GM19397 (cell line): ENCODE data around the gene CTDSPL2.
A peak's percentile ranks its signal among the peaks of the same experiment; 100 is the strongest.
"Not testable (repeated sequence)": the region's sequence is repeated elsewhere in the genome, so short reads cannot be mapped to it uniquely, and the experiment has no call there.

Experiments
- ATAC-seq: cut with Tn5 transposase; IDR thresholded peaks from one replicate; pipeline ENCODE4 v1.9.1; 2021; ENCODE audit warnings: mild to moderate bottlenecking, moderate library complexity; ENCODE audit not compliant: unreplicated experiment

Gene CTDSPL2

DNA sequence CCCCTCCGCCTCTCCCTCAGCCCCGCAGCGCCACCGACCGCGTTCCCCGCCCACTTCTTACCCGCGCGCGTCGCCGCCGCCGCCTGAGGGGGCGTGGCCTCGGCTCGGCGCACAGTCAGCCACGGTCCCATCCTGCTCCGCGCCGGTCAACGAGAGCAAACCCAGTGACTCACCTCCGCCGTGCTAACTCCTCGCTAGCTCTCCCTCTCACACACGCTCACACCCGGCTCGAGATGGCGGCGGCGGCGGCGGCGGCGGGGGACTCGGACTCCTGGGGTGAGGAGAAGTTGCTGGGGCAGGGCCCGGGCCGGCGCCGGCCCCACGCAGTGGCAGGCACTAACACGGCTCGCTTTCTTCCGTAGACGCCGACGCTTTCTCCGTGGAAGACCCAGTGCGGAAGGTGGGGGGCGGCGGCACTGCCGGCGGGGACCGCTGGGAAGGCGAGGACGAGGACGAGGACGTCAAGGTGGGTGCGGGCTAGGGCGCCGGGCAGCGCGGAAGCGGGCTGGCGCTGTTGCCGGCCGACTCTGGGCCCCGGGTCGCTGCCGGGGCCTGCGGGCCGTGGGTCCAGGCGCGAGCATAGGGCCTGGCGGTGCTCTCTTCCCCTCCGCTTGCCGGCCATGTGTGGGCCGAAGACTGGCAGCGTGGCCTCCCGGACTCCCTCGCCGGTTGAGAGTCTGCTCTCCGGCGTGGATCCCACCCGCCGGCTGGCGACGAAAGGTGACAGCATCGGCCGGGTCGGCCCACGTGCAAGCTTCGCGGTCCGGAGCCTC is 109.7 kb downstream of the CTDSPL2 start, which contains the start of gene EIF3J:
EIF3J (plus strand) TSS at position 186 of the 773 bp plus-strand sequence; CDS start at position 234, 48 bp downstream.
- ATAC-seq, result peak; percentile 81

DNA sequence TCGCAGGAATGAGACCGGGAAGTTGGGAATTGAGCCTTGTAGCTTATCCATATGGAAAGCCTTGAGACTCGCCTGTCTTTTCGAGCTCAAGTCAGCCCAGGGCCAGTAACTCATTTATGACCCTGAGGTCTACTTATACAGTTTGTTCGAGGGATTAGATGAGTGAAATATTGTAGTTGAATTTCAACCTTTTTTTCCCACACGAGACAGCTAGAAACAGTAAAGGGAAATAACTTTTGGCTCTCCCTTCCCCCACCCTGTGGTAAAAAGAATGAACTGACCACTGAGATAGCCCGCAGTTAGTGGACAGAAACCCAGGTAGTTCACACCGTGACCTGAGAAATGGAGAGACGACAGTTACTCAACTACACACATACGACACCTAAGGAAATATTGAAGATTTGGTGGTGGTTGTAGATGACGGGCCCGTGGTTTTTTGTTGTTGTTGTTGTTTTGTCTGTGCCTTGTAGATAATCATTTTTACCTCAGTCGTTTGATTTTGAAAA is 110.4 kb downstream of the CTDSPL2 start:
- no peak for ATAC-seq

DNA sequence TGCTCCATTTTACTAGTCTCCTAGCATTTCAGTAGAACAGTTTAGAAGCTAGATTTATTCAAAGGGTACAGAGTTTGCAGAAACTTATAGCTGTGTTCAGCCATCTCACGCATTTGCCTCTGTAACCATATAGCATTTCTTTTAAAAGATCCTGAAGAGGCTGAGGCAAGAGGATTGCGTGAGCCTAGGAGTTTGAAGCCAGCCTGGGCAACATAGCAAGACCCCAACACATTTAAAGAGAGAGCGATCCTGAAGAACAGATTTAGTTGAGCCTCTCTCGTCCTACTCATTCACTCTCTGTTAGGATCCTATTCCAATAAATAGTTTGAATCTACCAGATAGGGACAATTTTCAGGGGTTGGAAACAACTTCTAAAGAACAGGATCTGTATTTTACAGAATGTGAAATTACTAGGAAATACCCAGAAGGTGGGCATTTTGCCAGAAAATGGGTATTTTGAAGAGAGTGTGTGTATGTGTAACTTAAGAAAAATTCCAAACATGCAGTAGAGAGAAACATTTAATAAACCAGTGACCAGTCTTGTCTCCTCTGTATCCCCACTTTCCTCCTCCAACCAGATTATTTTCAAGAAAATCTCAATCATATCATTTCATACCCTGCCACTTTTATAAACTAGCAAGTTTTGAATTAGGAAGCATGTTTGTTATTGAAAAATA is 114.0 kb downstream of the CTDSPL2 start:
- ATAC-seq, result no peak

DNA sequence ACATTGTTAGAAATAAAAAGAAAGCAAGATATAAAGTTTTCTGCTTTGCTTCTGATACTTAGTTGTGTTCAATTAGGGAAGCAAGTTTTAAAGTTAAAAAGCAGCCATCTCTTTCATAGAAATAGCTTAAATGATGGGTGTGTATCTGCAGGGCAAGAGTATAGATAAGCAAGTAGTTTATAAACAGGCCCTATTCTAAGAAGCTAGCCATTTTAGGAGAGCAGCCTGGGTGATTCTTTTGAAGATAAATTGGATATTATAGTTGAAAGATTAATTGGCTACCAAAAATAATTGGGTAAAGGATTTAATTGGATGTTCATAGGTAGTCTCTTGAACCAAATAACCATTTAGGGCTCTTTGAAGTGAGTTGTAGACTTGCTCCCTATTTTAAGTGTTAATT is 115.2 kb downstream of the CTDSPL2 start:
- no peak for ATAC-seq

DNA sequence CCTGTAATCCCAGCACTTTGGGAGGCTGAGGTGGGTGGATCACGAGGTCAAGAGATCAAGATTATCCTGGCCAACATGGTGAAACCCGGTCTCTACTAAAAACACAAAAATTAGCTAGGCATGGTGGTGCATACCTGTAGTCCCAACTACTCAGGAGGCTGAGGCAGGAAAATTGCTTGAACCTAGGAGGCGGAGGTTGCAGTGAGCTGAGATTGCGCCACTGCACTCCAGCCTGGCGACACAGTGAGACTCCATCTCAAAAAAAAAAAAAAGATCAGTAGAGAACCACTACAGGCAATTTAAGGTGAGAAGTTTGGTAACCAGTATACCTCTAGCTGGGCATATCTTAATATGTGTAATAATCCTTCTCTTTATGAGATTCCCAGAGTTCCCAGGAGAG is 117.3 kb downstream of the CTDSPL2 start:
- ATAC-seq, result not testable (repeated sequence)

DNA sequence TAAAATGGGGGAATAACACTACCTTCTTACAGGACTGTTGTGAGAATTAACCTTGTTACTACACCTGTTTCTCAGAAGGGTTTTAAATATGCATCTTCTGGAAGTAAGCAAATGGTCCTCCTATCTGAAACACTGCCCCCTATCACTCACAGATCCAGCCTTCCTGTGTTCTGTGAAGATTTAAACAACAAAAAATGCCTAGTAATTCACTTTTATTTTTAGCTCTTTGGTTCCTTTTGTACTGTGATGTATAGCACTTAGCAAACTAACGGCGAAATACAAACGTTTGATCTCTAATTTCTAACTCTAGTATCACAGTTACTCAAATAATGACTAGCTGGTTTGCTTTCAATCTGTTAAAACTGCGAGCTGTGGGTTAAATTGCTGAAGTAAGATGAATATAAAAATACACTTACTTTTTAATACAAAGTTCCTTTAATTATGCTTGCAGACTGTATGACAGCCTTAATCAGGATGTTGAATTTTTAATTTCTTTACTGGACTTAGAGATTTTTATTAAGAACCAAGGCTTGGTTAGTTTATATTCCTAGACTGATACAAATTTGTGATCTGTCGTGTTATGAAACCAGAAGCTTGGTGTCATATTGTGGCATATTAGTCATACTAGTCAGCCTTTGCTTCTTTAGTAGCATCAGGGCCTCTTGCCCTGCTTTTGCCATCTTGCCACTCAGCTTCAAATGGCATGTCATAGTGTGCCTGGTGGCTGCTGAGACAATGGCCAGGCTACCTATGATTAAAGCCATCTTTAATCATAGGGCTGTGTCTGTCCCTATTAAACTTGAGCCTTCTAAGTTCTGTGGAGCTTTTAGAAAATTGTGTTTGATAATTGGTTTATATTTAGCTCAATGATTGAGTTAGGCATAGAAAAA is 118.7 kb downstream of the CTDSPL2 start:
- peak; percentile 58 for ATAC-seq

DNA sequence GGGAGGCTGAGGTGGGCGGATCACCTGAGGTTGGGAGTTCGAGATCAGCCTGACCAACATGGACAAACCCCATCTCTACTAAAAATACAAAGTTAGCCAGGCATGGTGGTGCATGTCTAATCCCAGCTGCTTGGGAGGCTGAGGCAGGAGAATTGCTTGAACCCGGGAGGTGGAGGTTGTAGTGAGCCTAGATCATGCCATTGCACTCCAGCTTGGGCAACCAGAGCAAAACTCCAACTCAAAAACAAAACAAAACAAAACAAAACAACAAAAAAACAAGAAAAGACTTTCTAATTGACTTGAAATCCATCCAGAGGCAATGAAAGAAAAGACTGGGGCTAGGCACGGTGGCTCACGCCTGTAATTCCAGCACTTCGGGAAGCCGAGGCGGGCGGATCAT is 121.7 kb downstream of the CTDSPL2 start:
- ATAC-seq, result not testable (repeated sequence)

DNA sequence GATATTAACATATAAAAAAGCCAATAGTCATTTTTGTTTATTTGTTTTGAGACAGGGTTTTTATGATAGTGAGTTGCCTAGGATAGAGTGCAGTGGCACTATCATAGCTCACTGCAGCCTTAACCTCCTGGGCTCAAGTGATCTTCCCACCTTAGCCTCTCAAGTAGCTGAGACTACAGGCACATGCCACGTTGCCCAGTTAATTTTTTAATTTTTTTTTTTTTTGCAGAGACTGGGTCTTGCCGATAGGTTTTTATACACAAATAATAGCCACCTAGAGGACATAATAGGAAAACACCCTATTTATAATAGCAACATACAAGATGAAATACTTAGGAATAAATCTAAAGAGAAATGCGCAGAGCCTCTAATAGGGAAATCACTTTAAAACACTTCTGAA is 122.8 kb downstream of the CTDSPL2 start:
- ATAC-seq, result no peak

DNA sequence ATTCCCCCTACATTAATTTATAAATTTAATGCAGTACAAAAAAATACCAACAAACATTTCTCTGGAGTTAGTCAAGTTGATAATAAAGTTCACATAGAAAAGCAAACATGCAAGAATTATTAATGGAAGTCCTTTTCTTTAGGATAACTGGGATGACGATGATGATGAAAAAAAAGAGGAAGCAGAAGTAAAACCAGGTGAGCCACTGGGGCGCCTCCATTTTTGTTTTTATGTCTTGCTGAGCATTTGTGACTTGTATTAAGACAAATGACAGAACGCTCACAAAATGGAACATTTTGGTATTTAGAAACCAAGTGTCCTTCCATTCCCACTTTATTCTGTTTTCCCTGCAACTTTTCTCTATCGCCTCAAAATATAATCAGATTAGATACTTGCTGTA is 123.3 kb downstream of the CTDSPL2 start:
- ATAC-seq, result no peak

DNA sequence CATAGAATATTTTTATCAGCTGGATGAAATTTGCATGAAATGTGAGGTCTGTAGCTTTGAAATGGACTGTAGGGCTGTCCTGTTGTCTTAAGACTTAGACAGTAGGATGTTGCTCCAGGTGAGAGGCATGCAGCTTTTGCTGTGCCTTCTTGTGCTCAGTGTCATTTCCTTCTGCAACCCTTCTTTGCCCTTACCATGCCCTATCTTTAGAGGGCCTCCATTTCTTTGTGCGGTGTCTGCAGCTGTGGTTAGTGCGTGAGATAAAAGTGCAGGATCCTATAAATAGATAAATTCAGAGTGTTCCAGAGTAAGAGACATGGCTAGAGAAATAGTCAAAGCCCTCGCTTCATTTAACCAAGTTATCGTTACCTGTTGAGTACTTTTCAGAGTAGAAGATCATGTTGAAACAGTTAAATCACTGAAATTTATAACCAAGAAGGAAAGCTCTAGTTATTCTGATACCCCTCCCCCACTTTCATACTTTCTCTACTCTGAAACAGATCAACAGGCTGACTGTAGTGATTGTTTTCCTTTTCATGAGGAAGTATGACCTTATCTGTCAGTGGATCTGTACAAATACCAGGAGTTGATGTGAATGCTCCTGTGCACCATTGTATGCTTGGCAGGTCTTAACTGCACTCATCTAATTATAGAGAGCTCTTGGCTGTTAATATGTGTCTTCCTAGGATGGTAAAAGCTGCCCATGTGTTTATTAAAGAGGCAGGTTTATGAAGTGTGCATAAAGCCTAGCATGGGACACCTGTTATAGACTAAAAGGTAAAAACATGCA is 127.7 kb downstream of the CTDSPL2 start:
- no peak for ATAC-seq

DNA sequence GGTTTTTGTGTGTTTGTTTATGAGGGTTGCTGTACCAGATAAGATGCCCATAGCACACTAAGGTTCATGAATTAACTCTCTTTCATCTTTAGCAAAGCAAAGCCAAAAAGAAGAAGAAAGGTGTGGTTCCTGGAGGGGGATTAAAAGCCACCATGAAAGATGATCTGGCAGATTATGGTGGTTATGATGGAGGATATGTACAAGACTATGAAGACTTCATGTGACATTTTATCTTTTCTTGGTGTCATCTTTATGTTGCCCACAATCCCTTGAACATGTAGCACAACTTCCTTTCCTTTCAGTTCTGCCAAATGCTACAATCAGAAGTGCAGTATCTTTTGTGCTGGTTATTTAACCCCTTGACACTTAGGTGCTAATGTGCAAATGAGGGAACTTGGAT is 133.5 kb downstream of the CTDSPL2 start:
- ATAC-seq, result not testable (repeated sequence)

DNA sequence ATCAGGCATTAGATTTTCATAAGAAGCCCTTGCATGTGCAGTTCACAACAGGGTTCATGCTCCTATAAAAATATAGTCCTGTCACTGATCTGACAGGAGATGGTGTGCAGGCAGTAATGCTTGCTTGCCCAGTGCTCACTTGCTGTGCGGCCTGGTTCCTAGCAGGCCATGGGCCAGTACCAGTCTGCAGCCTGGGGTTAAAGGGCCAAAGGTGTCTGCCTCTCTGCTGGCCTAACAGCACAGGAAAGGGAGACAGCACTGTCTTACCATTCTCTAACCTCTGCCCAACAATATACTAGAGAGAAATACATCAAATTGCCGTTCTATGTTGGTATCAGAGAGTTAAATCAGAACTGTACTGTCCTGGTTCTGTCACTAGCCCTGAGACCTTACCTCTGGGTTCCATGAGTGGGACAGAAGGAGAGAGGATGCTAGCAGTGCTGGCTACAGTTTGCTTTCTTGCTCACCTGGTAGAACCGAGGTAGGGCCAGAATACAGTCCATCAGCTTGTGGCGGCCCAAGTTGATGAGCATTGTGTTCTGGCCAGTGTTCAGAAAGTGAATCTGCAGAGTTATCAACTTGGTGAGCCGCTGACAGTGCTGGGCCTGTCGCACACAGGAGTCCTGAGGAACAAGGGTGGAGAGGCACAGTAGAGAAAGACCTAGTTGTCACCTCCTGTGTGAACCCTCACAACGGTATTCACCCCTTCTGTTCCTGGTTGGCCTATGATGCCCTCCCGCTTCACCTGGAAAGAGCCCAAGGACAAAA is 138.1 kb downstream of the CTDSPL2 start:
- ATAC-seq, result no peak

DNA sequence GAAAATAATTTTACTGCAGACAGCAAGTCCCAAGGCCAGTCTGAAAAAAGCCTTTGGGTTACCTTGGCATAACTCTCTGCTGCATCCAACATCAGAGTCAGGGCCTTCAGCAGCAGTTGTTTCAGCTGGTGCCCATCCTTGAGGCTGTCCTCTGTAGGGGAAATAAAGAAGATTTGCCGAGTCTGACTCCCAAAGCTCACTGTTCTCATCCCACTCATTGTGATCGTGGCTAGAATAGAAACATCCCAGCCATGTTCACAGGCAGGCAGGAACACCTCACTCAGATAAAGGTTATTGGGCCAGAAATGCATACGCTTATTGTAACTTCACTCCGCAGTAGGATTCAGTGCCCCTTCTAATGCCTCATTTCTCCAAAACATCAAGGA is 138.7 kb downstream of the CTDSPL2 start:
- no peak for ATAC-seq

DNA sequence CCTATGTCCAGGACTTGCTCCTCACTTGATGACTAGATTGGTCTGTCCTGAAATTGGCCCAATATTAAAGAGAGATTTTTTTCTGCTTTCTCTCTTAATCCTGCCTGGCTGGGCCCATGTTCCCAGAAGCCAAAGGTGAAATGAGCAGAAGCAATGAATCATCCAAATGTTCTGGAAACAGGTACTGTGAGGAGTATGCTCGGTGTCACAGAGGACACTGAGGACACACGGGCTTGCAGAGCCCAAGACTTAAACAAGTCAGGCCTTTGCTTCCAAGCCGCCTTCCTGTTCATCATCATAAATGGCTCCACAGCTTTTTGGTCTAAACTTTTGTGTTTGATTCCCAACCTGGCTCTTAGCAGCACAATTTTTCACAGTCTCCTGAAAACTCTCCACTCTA is 140.9 kb downstream of the CTDSPL2 start:
- ATAC-seq, result no peak

DNA sequence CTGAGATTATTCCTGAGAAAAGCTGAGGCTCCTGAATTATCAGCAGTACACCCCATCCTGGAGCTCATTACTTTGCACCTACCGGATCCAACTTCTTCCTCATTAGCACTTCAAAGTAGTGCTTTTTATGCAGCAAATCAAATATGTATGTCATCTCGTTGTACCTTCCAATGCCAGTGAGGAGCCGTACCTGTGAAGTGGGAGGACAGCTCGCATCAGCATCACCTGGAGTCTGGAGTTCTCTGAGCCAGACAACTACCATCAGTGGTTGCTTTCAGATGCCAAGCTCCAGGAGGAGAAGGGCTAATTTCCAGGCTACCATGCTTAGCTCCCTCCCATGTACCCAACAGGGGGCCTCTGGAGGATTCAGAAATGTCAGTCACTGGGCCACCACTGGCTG is 141.9 kb downstream of the CTDSPL2 start:
- ATAC-seq, result no peak

DNA sequence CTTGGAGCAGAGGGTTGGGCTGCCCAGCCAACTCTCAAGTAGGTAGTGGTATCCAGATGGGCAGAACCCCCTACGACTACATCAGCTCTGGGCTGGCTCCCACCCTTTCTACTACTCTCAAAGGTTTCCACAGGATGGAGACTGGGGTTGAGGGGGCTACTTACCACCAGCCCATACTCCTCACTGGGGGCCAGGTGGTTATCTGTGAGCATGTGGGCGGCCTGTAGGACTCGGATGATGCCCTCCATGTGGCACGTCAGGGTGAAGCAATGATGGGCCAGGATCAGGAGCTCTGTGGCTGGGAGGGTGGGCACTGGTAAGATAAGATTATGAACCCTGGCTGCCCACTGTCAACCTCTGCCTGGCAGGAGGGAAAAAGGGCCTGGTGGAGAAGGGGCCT is 142.9 kb downstream of the CTDSPL2 start:
- no peak for ATAC-seq

DNA sequence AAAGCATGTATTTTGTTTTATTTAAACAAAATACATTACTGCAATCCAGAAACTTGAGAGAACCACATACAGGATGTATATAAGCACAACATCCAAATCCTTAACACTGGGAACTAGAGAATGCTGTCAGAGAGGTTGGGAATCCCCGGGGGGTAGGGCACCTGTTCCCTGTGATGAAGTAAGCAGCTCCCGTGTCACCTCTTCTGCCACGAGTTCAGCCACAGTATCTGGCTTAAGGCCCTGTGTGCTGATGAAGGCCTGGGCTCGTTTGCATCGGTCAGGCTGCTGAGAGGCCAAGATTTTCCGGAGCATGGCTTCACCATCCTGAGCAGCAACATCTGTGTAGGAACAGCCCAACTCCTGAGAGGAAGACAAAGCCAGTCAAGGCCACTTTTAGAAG is 146.0 kb downstream of the CTDSPL2 start:
- no peak for ATAC-seq

DNA sequence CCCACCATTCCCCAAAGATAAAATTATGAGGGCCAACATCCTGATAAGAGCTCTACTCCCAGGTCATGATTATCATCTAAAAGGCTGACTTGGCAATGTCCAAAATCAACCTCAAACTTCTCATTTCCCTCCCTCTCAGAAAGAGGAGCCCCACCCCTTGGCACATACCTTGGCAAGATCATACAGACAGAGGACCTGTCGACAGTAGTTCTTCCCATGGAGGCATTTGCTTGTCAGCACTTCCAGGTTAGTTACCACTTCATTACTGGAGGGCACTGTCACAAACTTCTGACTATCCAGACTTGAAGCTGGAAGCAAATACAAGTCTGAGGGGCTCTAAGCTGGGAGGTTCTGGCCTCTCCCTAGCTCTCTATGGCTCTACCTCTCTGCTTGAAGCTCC is 147.3 kb downstream of the CTDSPL2 start:
- no peak for ATAC-seq
